Pons (tissue), 1 donor: ENCODE results near the gene B4GALT2.

Experiments used
- DNase-seq: peaks from one replicate; pipeline ENCODE4 v3.0.0-alpha.2; 2016; ENCODE audit warnings: low spot score

B4GALT2 gene

GRCh38 chr1:43978551-43979260 lies at the start of gene B4GALT2:
B4GALT2 (plus strand) TSS chr1:43979210; CDS start chr1:43981161, 1,951 bp downstream.
- DNase-seq: no peak

GRCh38 chr1:43930168-43930948 lies 48.7 kb upstream of the B4GALT2 start:
- DNase-seq: no peak

- no peak for DNase-seq
Measured at GRCh38 chr1:43930949-43931275, 48.1 kb upstream of the B4GALT2 start.

GRCh38 chr1:43931711-43932660 lies 47.0 kb upstream of the B4GALT2 start:
- DNase-seq: no peak

GRCh38 chr1:43932786-43933385 lies 46.1 kb upstream of the B4GALT2 start:
- DNase-seq: no peak

- no peak for DNase-seq
Measured at GRCh38 chr1:43933386-43934100, 45.5 kb upstream of the B4GALT2 start, which contains the start of gene ARTN. ARTN (plus strand) TSS chr1:43933801; CDS start chr1:43935657, 1,856 bp downstream.

- peak; percentile 51 for DNase-seq
Measured at GRCh38 chr1:43934101-43934985, 44.7 kb upstream of the B4GALT2 start.

GRCh38 chr1:43934986-43935324 lies 44.1 kb upstream of the B4GALT2 start:
- DNase-seq: no peak

GRCh38 chr1:43935711-43936427 lies 43.1 kb upstream of the B4GALT2 start:
- no peak for DNase-seq

- DNase-seq: no peak
Measured at GRCh38 chr1:43936431-43937151, 42.4 kb upstream of the B4GALT2 start.

GRCh38 chr1:43937179-43937865 lies 41.7 kb upstream of the B4GALT2 start:
- no peak for DNase-seq

GRCh38 chr1:43938383-43938782 lies 40.6 kb upstream of the B4GALT2 start:
- DNase-seq: no peak

GRCh38 chr1:43938892-43939587 lies 40.0 kb upstream of the B4GALT2 start:
- peak; percentile 48 for DNase-seq

- no peak for DNase-seq
Measured at GRCh38 chr1:43942411-43942810, 36.6 kb upstream of the B4GALT2 start.

- DNase-seq: no peak
Measured at GRCh38 chr1:43944860-43945259, 34.1 kb upstream of the B4GALT2 start.

- peak; percentile 33 for DNase-seq
Measured at GRCh38 chr1:43945674-43946235, 33.3 kb upstream of the B4GALT2 start.
